SJCRH30 (cell line): Measurements from ENCODE around the gene HHAT. TPM values are rescaled to one million over a fixed set of nuclear protein-coding genes. Genes with fewer than 3 reads are reported as not detected.
A peak's percentile ranks its signal among the peaks of the same experiment; 100 is the strongest.

ENCODE experiments used
- DNase-seq, 2 experiments: peaks; one replicate each; pipeline ENCODE4 v3.0.0-alpha.2; 2015 to 2020
- H3K27ac ChIP-seq: fragments of 250-450 bp; sonication (Bioruptor Pico); 2 replicates; pipeline ENCODE4 v1.5.1; 2020; ENCODE audit warnings: mild to moderate bottlenecking, moderate library complexity
- H3K27me3 ChIP-seq: fragments of 250-450 bp; sonication (Bioruptor Pico); 2 replicates; pipeline ENCODE4 v1.5.1; 2020; ENCODE audit warnings: mild to moderate bottlenecking, moderate library complexity
- H3K36me3 ChIP-seq: fragments of 250-450 bp; sonication (Bioruptor Pico); 2 replicates; pipeline ENCODE4 v1.5.1; 2020; ENCODE audit warnings: mild to moderate bottlenecking, moderate library complexity
- H3K4me1 ChIP-seq: fragments of 250-450 bp; sonication (Bioruptor Pico); 2 replicates; pipeline ENCODE4 v1.5.1; 2020; ENCODE audit warnings: mild to moderate bottlenecking, moderate library complexity
- H3K4me3 ChIP-seq: fragments of 250-450 bp; sonication (Bioruptor Pico); 2 replicates; pipeline ENCODE4 v1.5.1; 2020; ENCODE audit warnings: mild to moderate bottlenecking, moderate library complexity
- H3K9me3 ChIP-seq: fragments of 250-450 bp; sonication (Bioruptor Pico); replicated peaks from 2 replicates; pipeline ENCODE4 v1.5.1; 2020; ENCODE audit warnings: mild to moderate bottlenecking, moderate library complexity
- total RNA-seq: library from RNA; depleted of rRNA; stranded (reverse); fragments of >200 nt; shearing (Covaris generic); gene quantifications from 2 replicates; pipeline ENCODE4 v1.2.3, GENCODE V29; 2014; rRNA removed

HHAT gene
- total RNA-seq, 1 experiment from 2014 or later = 5.1 TPM

- H3K9me3 ChIP-seq = no peaks in the 10 kb centered on the region
- H3K27me3 ChIP-seq = no peaks in the 10 kb centered on the region; the same call in 1 of the 2 replicates
- peak in 1 of 2 experiments; percentile 38 for DNase-seq
- no peak overlapping the region for H3K27ac ChIP-seq
- no peaks in the 10 kb centered on the region for H3K36me3 ChIP-seq
- no peak overlapping the region for H3K4me3 ChIP-seq
- no peaks in the 10 kb centered on the region for H3K4me1 ChIP-seq
These were observed 383.3 kb downstream of the HHAT start for GRCh38 chr1:210711825-210712612.

DNA sequence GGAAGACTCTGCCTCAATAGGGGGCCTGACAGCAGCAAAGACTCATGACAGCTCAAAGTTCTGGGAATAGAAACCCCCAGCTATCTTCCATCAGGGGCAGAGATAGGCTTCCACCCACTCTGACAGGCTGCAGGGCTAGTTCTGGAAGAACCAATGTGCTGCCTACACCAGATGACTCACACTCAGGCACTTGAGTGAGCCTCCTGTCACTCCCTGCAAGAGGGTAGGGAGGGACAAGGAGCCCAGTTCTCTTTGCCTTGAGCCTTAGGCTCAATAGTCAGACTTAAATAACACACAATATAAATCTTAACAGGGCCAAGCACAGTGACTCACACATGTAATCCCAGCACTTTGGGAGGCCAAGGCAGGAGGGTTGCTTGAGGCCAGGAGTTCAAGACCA lies 386.4 kb downstream of the HHAT start:
- Histone ChIP-seq H3K27me3 (no peaks in the 10 kb centered on the region), H3K9me3 (no peaks in the 10 kb centered on the region), H3K27ac (no peak overlapping the region), H3K4me1 (no peaks in the 10 kb centered on the region), H3K4me3 (no peak overlapping the region), H3K36me3 (no peaks in the 10 kb centered on the region)
- DNase-seq = no peak

DNA sequence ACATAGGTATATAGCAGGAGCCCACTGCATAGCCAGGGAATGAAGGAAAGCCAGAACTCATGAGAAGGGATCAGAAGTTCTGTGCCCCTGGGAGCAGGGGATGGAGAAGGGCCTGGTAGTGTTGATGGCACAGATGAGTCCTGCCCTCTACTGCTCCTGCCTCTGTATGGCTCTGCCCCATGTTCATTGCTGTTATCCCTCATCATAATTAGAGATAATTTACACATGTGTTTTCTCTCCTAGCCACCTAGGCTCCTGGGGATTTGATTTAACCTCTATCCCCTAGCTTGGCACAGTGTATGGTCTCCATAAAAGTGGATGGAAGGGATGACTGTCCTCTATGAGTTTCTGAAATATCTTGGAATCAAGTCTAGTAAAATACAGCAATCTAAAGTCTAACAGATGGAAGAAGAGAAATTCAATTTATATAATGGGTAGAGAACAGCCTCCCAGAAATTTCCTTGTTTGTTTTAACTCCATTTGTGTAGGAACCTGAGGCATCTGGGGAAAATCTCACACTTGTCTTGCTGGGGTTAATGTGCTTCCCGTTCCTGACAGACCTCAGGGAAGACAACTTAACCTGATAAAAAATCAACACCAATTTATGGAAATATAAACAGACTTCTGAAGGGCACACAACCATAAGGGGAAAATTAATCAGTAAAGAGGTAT lies 393.8 kb downstream of the HHAT start:
- Histone ChIP-seq H3K27ac (no peak overlapping the region), H3K4me1 (no peaks in the 10 kb centered on the region), H3K27me3 (no peaks in the 10 kb centered on the region), H3K4me3 (no peak overlapping the region), H3K36me3 (no peaks in the 10 kb centered on the region), H3K9me3 (no peaks in the 10 kb centered on the region)
- DNase-seq = no peak

- Histone ChIP-seq H3K27me3 (no peaks in the 10 kb centered on the region), H3K4me3 (no peak overlapping the region), H3K36me3 (no peaks in the 10 kb centered on the region), H3K9me3 (no peaks in the 10 kb centered on the region), H3K27ac (no peak overlapping the region), H3K4me1 (no peaks in the 10 kb centered on the region)
- DNase-seq = no peak
These were observed 394.9 kb downstream of the HHAT start for GRCh38 chr1:210723646-210724045.

DNA sequence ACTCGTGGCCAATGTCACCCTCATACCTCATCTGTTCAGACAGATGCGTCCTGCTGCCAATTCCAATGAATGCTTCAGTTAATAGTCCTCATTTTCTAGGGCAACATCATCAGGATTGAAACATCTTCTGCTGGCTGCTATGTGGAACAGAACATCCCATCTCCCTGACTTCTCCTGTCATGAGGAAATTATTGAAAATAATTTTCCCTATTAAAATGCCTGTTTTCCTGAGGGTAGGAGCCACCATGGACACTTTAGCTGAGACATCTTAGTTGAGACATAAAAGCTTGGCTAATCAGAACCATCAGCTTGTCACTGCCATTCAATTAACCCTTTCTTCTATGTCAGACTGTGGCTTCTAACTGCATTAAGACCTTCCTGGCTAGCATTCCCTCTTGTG lies 396.1 kb downstream of the HHAT start:
- H3K4me3 ChIP-seq = no peak overlapping the region
- H3K4me1 ChIP-seq = no peaks in the 10 kb centered on the region
- DNase-seq = no peak
- H3K36me3 ChIP-seq = no peaks in the 10 kb centered on the region
- H3K27ac ChIP-seq = no peak overlapping the region
- H3K9me3 ChIP-seq = no peaks in the 10 kb centered on the region
- no peaks in the 10 kb centered on the region; the same call in 1 of the 2 replicates for H3K27me3 ChIP-seq

Other genes starting within 250 kb of the HHAT start
- 0.20 and 0.30 TPM in 2 replicates for gene SERTAD4, start 96.1 kb upstream of the HHAT start, total RNA-seq